Measurements from ENCODE around the gene PARVB. TPM values are rescaled to one million over a fixed set of nuclear protein-coding genes. Genes with fewer than 3 reads are reported as not detected.

The PARVB gene
- total RNA-seq, 1 experiment from 2014 or later: 37.9 TPM

GRCh38 chr22:44091021-44091721 lies 67.1 kb downstream of the PARVB start:
- peak; percentile 76 for DNase-seq
- no peaks in the 10 kb centered on the region for H3K27me3 ChIP-seq (ENCODE audit: control insufficient read depth, insufficient read depth, low read length)
- H3K36me3 ChIP-seq (replicated peaks; ENCODE audit: control insufficient read depth, insufficient read depth, low read length): no peaks in the 10 kb centered on the region; the same call in 1 of the 2 replicates
- H3K4me3 ChIP-seq (ENCODE audit: insufficient read depth, low read depth, low read length): no peak overlapping the region

GRCh38 chr22:44091751-44092150 lies 67.6 kb downstream of the PARVB start:
- Histone ChIP-seq H3K27me3 (ENCODE audit: control insufficient read depth, insufficient read depth, low read length) (no peaks in the 10 kb centered on the region), H3K4me3 (ENCODE audit: insufficient read depth, low read depth, low read length) (no peak overlapping the region), H3K36me3 (replicated peaks; ENCODE audit: control insufficient read depth, insufficient read depth, low read length) (no peaks in the 10 kb centered on the region; the same call in 1 of the 2 replicates)
- no peak for DNase-seq

- Histone ChIP-seq H3K4me3 (ENCODE audit: insufficient read depth, low read depth, low read length) (no peak overlapping the region), H3K36me3 (replicated peaks; ENCODE audit: control insufficient read depth, insufficient read depth, low read length) (no peaks in the 10 kb centered on the region; the same call in 1 of the 2 replicates), H3K27me3 (ENCODE audit: control insufficient read depth, insufficient read depth, low read length) (no peaks in the 10 kb centered on the region)
- no peak for DNase-seq
Measured at GRCh38 chr22:44092636-44093220, 68.6 kb downstream of the PARVB start.

- DNase-seq: no peak
- no peaks in the 10 kb centered on the region; the same call in 1 of the 2 replicates for H3K36me3 ChIP-seq (replicated peaks; ENCODE audit: control insufficient read depth, insufficient read depth, low read length)
- H3K27me3 ChIP-seq (ENCODE audit: control insufficient read depth, insufficient read depth, low read length): no peaks in the 10 kb centered on the region
- no peak overlapping the region for H3K4me3 ChIP-seq (ENCODE audit: insufficient read depth, low read depth, low read length)
Measured at GRCh38 chr22:44093791-44094190, 69.7 kb downstream of the PARVB start.

- Histone ChIP-seq H3K36me3 (replicated peaks; ENCODE audit: control insufficient read depth, insufficient read depth, low read length) (no peaks in the 10 kb centered on the region; the same call in 1 of the 2 replicates), H3K27me3 (ENCODE audit: control insufficient read depth, insufficient read depth, low read length) (no peaks in the 10 kb centered on the region), H3K4me3 (ENCODE audit: insufficient read depth, low read depth, low read length) (no peak overlapping the region)
- DNase-seq: peak; percentile 74
Measured at GRCh38 chr22:44094751-44095302, 70.7 kb downstream of the PARVB start.

- no peak for DNase-seq
- Histone ChIP-seq H3K27me3 (ENCODE audit: control insufficient read depth, insufficient read depth, low read length) (no peaks in the 10 kb centered on the region), H3K36me3 (replicated peaks; ENCODE audit: control insufficient read depth, insufficient read depth, low read length) (no peaks in the 10 kb centered on the region; the same call in 1 of the 2 replicates), H3K4me3 (ENCODE audit: insufficient read depth, low read depth, low read length) (no peak overlapping the region)
Measured at GRCh38 chr22:44096736-44097135, 72.6 kb downstream of the PARVB start.

GRCh38 chr22:44097263-44098020 lies 73.3 kb downstream of the PARVB start:
- Histone ChIP-seq H3K4me3 (ENCODE audit: insufficient read depth, low read depth, low read length) (no peak overlapping the region), H3K27me3 (ENCODE audit: control insufficient read depth, insufficient read depth, low read length) (no peaks in the 10 kb centered on the region), H3K36me3 (replicated peaks; ENCODE audit: control insufficient read depth, insufficient read depth, low read length) (no peaks in the 10 kb centered on the region; the same call in 1 of the 2 replicates)
- no peak for DNase-seq

GRCh38 chr22:44098021-44098739 lies 74.1 kb downstream of the PARVB start:
- Histone ChIP-seq H3K36me3 (replicated peaks; ENCODE audit: control insufficient read depth, insufficient read depth, low read length) (no peaks in the 10 kb centered on the region; the same call in 1 of the 2 replicates), H3K27me3 (ENCODE audit: control insufficient read depth, insufficient read depth, low read length) (no peaks in the 10 kb centered on the region), H3K4me3 (ENCODE audit: insufficient read depth, low read depth, low read length) (no peak overlapping the region)
- DNase-seq: peak; percentile 46

GRCh38 chr22:44098966-44099530 lies 74.9 kb downstream of the PARVB start:
- DNase-seq: no peak
- no peaks in the 10 kb centered on the region; the same call in 1 of the 2 replicates for H3K36me3 ChIP-seq (replicated peaks; ENCODE audit: control insufficient read depth, insufficient read depth, low read length)
- no peak overlapping the region for H3K4me3 ChIP-seq (ENCODE audit: insufficient read depth, low read depth, low read length)
- no peaks in the 10 kb centered on the region for H3K27me3 ChIP-seq (ENCODE audit: control insufficient read depth, insufficient read depth, low read length)

- Histone ChIP-seq H3K4me3 (ENCODE audit: insufficient read depth, low read depth, low read length) (no peak overlapping the region), H3K27me3 (ENCODE audit: control insufficient read depth, insufficient read depth, low read length) (no peaks in the 10 kb centered on the region), H3K36me3 (replicated peaks; ENCODE audit: control insufficient read depth, insufficient read depth, low read length) (no peaks in the 10 kb centered on the region; the same call in 1 of the 2 replicates)
- no peak for DNase-seq
Measured at GRCh38 chr22:44099696-44100095, 75.6 kb downstream of the PARVB start.

GRCh38 chr22:44100411-44100810 lies 76.3 kb downstream of the PARVB start:
- Histone ChIP-seq H3K27me3 (ENCODE audit: control insufficient read depth, insufficient read depth, low read length) (no peaks in the 10 kb centered on the region), H3K36me3 (replicated peaks; ENCODE audit: control insufficient read depth, insufficient read depth, low read length) (no peaks in the 10 kb centered on the region; the same call in none of the 2 replicates), H3K4me3 (ENCODE audit: insufficient read depth, low read depth, low read length) (no peak overlapping the region)
- DNase-seq: peak; percentile 41

- no peaks in the 10 kb centered on the region; the same call in none of the 2 replicates for H3K36me3 ChIP-seq (replicated peaks; ENCODE audit: control insufficient read depth, insufficient read depth, low read length)
- no peak overlapping the region for H3K4me3 ChIP-seq (ENCODE audit: insufficient read depth, low read depth, low read length)
- DNase-seq: no peak
- H3K27me3 ChIP-seq (ENCODE audit: control insufficient read depth, insufficient read depth, low read length): no peaks in the 10 kb centered on the region
Measured at GRCh38 chr22:44102121-44102520, 78.0 kb downstream of the PARVB start.

GRCh38 chr22:44102856-44103255 lies 78.8 kb downstream of the PARVB start:
- no peak for DNase-seq
- H3K27me3 ChIP-seq (ENCODE audit: control insufficient read depth, insufficient read depth, low read length): no peaks in the 10 kb centered on the region
- H3K4me3 ChIP-seq (ENCODE audit: insufficient read depth, low read depth, low read length): no peak overlapping the region
- H3K36me3 ChIP-seq (replicated peaks; ENCODE audit: control insufficient read depth, insufficient read depth, low read length): no peaks in the 10 kb centered on the region; the same call in none of the 2 replicates

Data from H7 (cell line).